GM19099 (cell line): Measurements from ENCODE around the gene CXCL9.

ENCODE experiments used
- POLR2A ChIP-seq: IDR thresholded peaks from 3 replicates; pipeline ENCODE4 v1.6.1; 2011; ENCODE audit warnings: low read depth; ENCODE audit not compliant: insufficient read length; ENCODE audit errors: extremely low read depth

Gene CXCL9

GRCh38 chr4:76007089-76007862 is at the start of gene CXCL9:
CXCL9 (minus strand) TSS chr4:76007509; CDS start chr4:76007449, 60 bp downstream.
- no peak for TF ChIP-seq POLR2A

- TF ChIP-seq POLR2A = no peak
Observed at GRCh38 chr4:76055421-76055820, 48.1 kb upstream of the CXCL9 start.

- no peak for TF ChIP-seq POLR2A
Observed at GRCh38 chr4:76055016-76055415, 47.7 kb upstream of the CXCL9 start.

- TF ChIP-seq POLR2A = no peak
Observed at GRCh38 chr4:76053730-76054129, 46.4 kb upstream of the CXCL9 start.

- TF ChIP-seq POLR2A = no peak
Observed at GRCh38 chr4:76036855-76037254, 29.5 kb upstream of the CXCL9 start.

- no peak for TF ChIP-seq POLR2A
Observed at GRCh38 chr4:76035799-76036380, 28.6 kb upstream of the CXCL9 start, which contains the start of gene CXCL11. CXCL11 (minus strand) TSS chr4:76036070; CDS start chr4:76035987, 83 bp downstream.

- TF ChIP-seq POLR2A = no peak
Observed at GRCh38 chr4:76035141-76035540, 27.8 kb upstream of the CXCL9 start.

GRCh38 chr4:76029300-76029699 is 22.0 kb upstream of the CXCL9 start:
- TF ChIP-seq POLR2A = no peak

- TF ChIP-seq POLR2A = no peak
Observed at GRCh38 chr4:76028350-76028765, 21.0 kb upstream of the CXCL9 start.

GRCh38 chr4:76024065-76024464 is 16.8 kb upstream of the CXCL9 start:
- TF ChIP-seq POLR2A = no peak

GRCh38 chr4:76023389-76023788 is 16.1 kb upstream of the CXCL9 start, which contains the start of gene CXCL10:
CXCL10 (minus strand) TSS chr4:76023497; CDS start chr4:76023431, 66 bp downstream.
- TF ChIP-seq POLR2A = no peak

- no peak for TF ChIP-seq POLR2A
Observed at GRCh38 chr4:76022677-76023076, 15.4 kb upstream of the CXCL9 start.

GRCh38 chr4:76022031-76022430 is 14.7 kb upstream of the CXCL9 start:
- TF ChIP-seq POLR2A = no peak

- TF ChIP-seq POLR2A = no peak
Observed at GRCh38 chr4:76017056-76017686, 9.9 kb upstream of the CXCL9 start.

- TF ChIP-seq POLR2A = no peak
Observed at GRCh38 chr4:76016393-76016792, 9.1 kb upstream of the CXCL9 start.

GRCh38 chr4:76013540-76013939 is 6.2 kb upstream of the CXCL9 start:
- TF ChIP-seq POLR2A = no peak

- TF ChIP-seq POLR2A = no peak
Observed at GRCh38 chr4:76012388-76012801, 5.1 kb upstream of the CXCL9 start.
